ENCODE data around the gene FAT2.
"Not testable (repeated sequence)": the region's sequence is repeated elsewhere in the genome, so short reads cannot be mapped to it uniquely, and the experiment has no call there.

FAT2 gene

GRCh38 chr5:151589878-151590570, 1.1 kb downstream of the FAT2 start:
- TF ChIP-seq CTCF (IDR thresholded peaks at IDR 0.05; ENCODE audit: insufficient read depth, low read length) (no peak), GABPA (IDR thresholded peaks at IDR 0.05; ENCODE audit: low read depth) (no peak), SPI1 (IDR thresholded peaks at IDR 0.05; ENCODE audit: borderline replicate concordance, low read depth) (no peak), POLR2AphosphoS5 (IDR thresholded peaks at IDR 0.05; ENCODE audit: low read depth) (no peak), REST (IDR thresholded peaks at IDR 0.05; ENCODE audit: insufficient replicate concordance, low read depth) (no peak)
- no peaks in the 10 kb centered on the region for H3K27me3 ChIP-seq (ENCODE audit: insufficient read depth, poor library complexity, severe bottlenecking)
- H3K4me3 ChIP-seq (replicated peaks; ENCODE audit: insufficient read depth, low read length), result no peak overlapping the region
- DNase-seq (ENCODE audit: low read depth in 1 of 2, low spot score in 1 of 2), result no peak
- no peak overlapping the region for H3K27ac ChIP-seq (replicated peaks)

GRCh38 chr5:151587796-151588555, 3.2 kb downstream of the FAT2 start:
- no peak overlapping the region for H3K27ac ChIP-seq (replicated peaks)
- H3K4me3 ChIP-seq (replicated peaks; ENCODE audit: insufficient read depth, low read length), result no peak overlapping the region
- DNase-seq (ENCODE audit: low read depth in 1 of 2, low spot score in 1 of 2), result no peak
- H3K27me3 ChIP-seq (ENCODE audit: insufficient read depth, poor library complexity, severe bottlenecking), result no peaks in the 10 kb centered on the region
- TF ChIP-seq POLR2AphosphoS5 (IDR thresholded peaks at IDR 0.05; ENCODE audit: low read depth) (no peak), SPI1 (IDR thresholded peaks at IDR 0.05; ENCODE audit: borderline replicate concordance, low read depth) (no peak), GABPA (IDR thresholded peaks at IDR 0.05; ENCODE audit: low read depth) (no peak), REST (IDR thresholded peaks at IDR 0.05; ENCODE audit: insufficient replicate concordance, low read depth) (no peak), CTCF (IDR thresholded peaks at IDR 0.05; ENCODE audit: insufficient read depth, low read length) (no peak)

GRCh38 chr5:151585970-151586369, 5.2 kb downstream of the FAT2 start:
- TF ChIP-seq POLR2AphosphoS5 (IDR thresholded peaks at IDR 0.05; ENCODE audit: low read depth), result no peak
- TF ChIP-seq CTCF (IDR thresholded peaks at IDR 0.05; ENCODE audit: insufficient read depth, low read length), result no peak
- TF ChIP-seq GABPA (IDR thresholded peaks at IDR 0.05; ENCODE audit: low read depth), result no peak
- no peak for TF ChIP-seq SPI1 (IDR thresholded peaks at IDR 0.05; ENCODE audit: borderline replicate concordance, low read depth)
- TF ChIP-seq REST (IDR thresholded peaks at IDR 0.05; ENCODE audit: insufficient replicate concordance, low read depth), result no peak
- Histone ChIP-seq H3K27me3 (ENCODE audit: insufficient read depth, poor library complexity, severe bottlenecking) (no peaks in the 10 kb centered on the region), H3K4me3 (replicated peaks; ENCODE audit: insufficient read depth, low read length) (no peak overlapping the region), H3K27ac (replicated peaks) (no peak overlapping the region)
- no peak for DNase-seq (ENCODE audit: low read depth in 1 of 2, low spot score in 1 of 2)

- not testable (repeated sequence) for H3K27ac ChIP-seq (replicated peaks); DNase-seq (ENCODE audit: low read depth in 1 of 2, low spot score in 1 of 2); H3K27me3 ChIP-seq (ENCODE audit: insufficient read depth, poor library complexity, severe bottlenecking); H3K4me3 ChIP-seq (replicated peaks; ENCODE audit: insufficient read depth, low read length)
These were observed 5.8 kb downstream of the FAT2 start for GRCh38 chr5:151585344-151585743.
